Middle frontal gyrus (tissue), 1 donor: ENCODE measurements around the gene NEK9.
"Not testable (repeated sequence)": the region's sequence is repeated elsewhere in the genome, so short reads cannot be mapped to it uniquely, and the experiment has no call there.

Source experiments
- DNase-seq: peaks from one replicate; pipeline ENCODE4 v3.0.0-alpha.2; 2015; ENCODE audit warnings: low spot score; ENCODE audit errors: extremely low spot score

Gene NEK9

GRCh38 chr14:75067765-75068164 lies 59.1 kb downstream of the NEK9 start:
- DNase-seq = not testable (repeated sequence)

GRCh38 chr14:75067212-75067611 lies 59.6 kb downstream of the NEK9 start:
- no peak for DNase-seq

- DNase-seq = no peak
These were observed 60.2 kb downstream of the NEK9 start for GRCh38 chr14:75066691-75067090.

- DNase-seq = no peak
These were observed 62.7 kb downstream of the NEK9 start for GRCh38 chr14:75064205-75064567.

GRCh38 chr14:75063491-75064204 lies 63.2 kb downstream of the NEK9 start, which contains the start of gene ACYP1:
TSS of gene ACYP1 (minus strand) at chr14:75064024. CDS start at chr14:75063553, 471 bp downstream.
- peak; percentile 83 for DNase-seq

- no peak for DNase-seq
These were observed 63.8 kb downstream of the NEK9 start for GRCh38 chr14:75063013-75063412.

- no peak for DNase-seq
These were observed 66.4 kb downstream of the NEK9 start for GRCh38 chr14:75060420-75060819.

- DNase-seq = no peak
These were observed 67.2 kb downstream of the NEK9 start for GRCh38 chr14:75059642-75060041.

GRCh38 chr14:75054421-75054820 lies 72.4 kb downstream of the NEK9 start:
- DNase-seq = no peak

GRCh38 chr14:75053396-75054291 lies 73.2 kb downstream of the NEK9 start:
- no peak for DNase-seq

GRCh38 chr14:75051556-75051899 lies 75.3 kb downstream of the NEK9 start:
- DNase-seq = no peak

GRCh38 chr14:75050852-75051555 lies 75.8 kb downstream of the NEK9 start, which contains the start of gene MLH3:
TSS of gene MLH3 (minus strand) at chr14:75051467. CDS start at chr14:75049655, 1,812 bp downstream.
- DNase-seq = peak; percentile 81

- DNase-seq = no peak
These were observed 77.1 kb downstream of the NEK9 start for GRCh38 chr14:75049731-75050201.

GRCh38 chr14:75049136-75049535 lies 77.7 kb downstream of the NEK9 start:
- DNase-seq = no peak

GRCh38 chr14:75048101-75048500 lies 78.7 kb downstream of the NEK9 start:
- DNase-seq = no peak

- DNase-seq = no peak
These were observed 79.3 kb downstream of the NEK9 start for GRCh38 chr14:75047506-75047905.

GRCh38 chr14:75046899-75047298 lies 79.9 kb downstream of the NEK9 start:
- no peak for DNase-seq

- DNase-seq = no peak
These were observed 80.6 kb downstream of the NEK9 start for GRCh38 chr14:75046275-75046674.

GRCh38 chr14:75044752-75045151 lies 82.1 kb downstream of the NEK9 start:
- no peak for DNase-seq

GRCh38 chr14:75044322-75044721 lies 82.5 kb downstream of the NEK9 start:
- DNase-seq = no peak

GRCh38 chr14:75042035-75042434 lies 84.8 kb downstream of the NEK9 start:
- no peak for DNase-seq

GRCh38 chr14:75041613-75042012 lies 85.2 kb downstream of the NEK9 start:
- DNase-seq = no peak
